IMR-90 (cell line): Measurements from ENCODE around the gene GSTO1. TPM values are rescaled to one million over a fixed set of nuclear protein-coding genes. Genes with fewer than 3 reads are reported as not detected.
A peak's percentile ranks its signal among the peaks of the same experiment; 100 is the strongest.

Experiments
- ATAC-seq: fragments of 200-7000 bp; cut with Tn5 transposase; 2 replicates; pipeline ENCODE4 v1.9.1; 2020; ENCODE audit warnings: low read depth, mild to moderate bottlenecking, moderate library complexity
- BruUV-seq: library from RNA; stranded (reverse); fragments of 400-500 nt; replicated peaks from 2 replicates; lab custom pipeline; 2021; lab: Mats Ljungman, UMichigan
- CTCF ChIA-PET: fragments of 300-600 bp; formaldehyde crosslinking; extraction: SDS; loops from one replicate; lab custom pipeline; 2021; ENCODE audit warnings: antibody characterized with exemption; lab: Yijun Ruan, JAX
- POLR2A ChIA-PET: fragments of 300-600 bp; sonication (Branson Sonifier 250); formaldehyde crosslinking; loops from one replicate; lab custom pipeline; 2022; ENCODE audit warnings: antibody characterized with exemption; ENCODE audit not compliant: unreplicated experiment; lab: Charles Lee
- DNase-seq: peaks from one replicate; pipeline ENCODE4 v3.0.0; 2013
- H2AFZ ChIP-seq: replicated peaks from 2 replicates; pipeline ENCODE3; 2013; ENCODE audit warnings: low read length, mild to moderate bottlenecking; ENCODE audit not compliant: poor library complexity
- H2AK5ac ChIP-seq: 2 replicates; pipeline ENCODE4 v1.6.1; 2013; ENCODE audit warnings: low read depth, low read length, inconsistent platforms
- H2AK9ac ChIP-seq: replicated peaks from 2 replicates; pipeline ENCODE3; 2013; ENCODE audit warnings: mild to moderate bottlenecking, low read depth, low read length, moderate library complexity; ENCODE audit not compliant: poor library complexity
- H2BK120ac ChIP-seq: 2 replicates; pipeline ENCODE4 v1.6.1; 2013; ENCODE audit warnings: low read depth, low read length, inconsistent platforms
- H2BK15ac ChIP-seq: 3 replicates; pipeline ENCODE4 v1.6.1; 2013; ENCODE audit warnings: low read depth, low read length, inconsistent platforms
- H2BK20ac ChIP-seq: 2 replicates; pipeline ENCODE4 v1.6.1; 2013; ENCODE audit warnings: low read depth, mild to moderate bottlenecking, inconsistent platforms, low read length, moderate library complexity
- H2BK5ac ChIP-seq: 2 replicates; pipeline ENCODE4 v1.6.1; 2013; ENCODE audit warnings: mild to moderate bottlenecking, low read depth, low read length, inconsistent platforms; ENCODE audit not compliant: poor library complexity, severe bottlenecking
- H3K14ac ChIP-seq: replicated peaks from 2 replicates; pipeline ENCODE4 v1.6.1; 2013; ENCODE audit warnings: low read depth, low read length, inconsistent platforms
- H3K18ac ChIP-seq: 2 replicates; pipeline ENCODE4 v1.6.1; 2013; ENCODE audit warnings: low read depth, low read length, control low read depth
- H3K23ac ChIP-seq: 2 replicates; pipeline ENCODE4 v1.6.1; 2013; ENCODE audit warnings: low read depth, low read length, inconsistent platforms
- H3K27ac ChIP-seq: 2 replicates; pipeline ENCODE4 v1.5.1; 2013; ENCODE audit warnings: mild to moderate bottlenecking, control low read depth, low read length; ENCODE audit not compliant: insufficient read depth
- H3K27me3 ChIP-seq: 2 replicates; pipeline ENCODE4 v1.6.1; 2013; ENCODE audit warnings: low read length; ENCODE audit not compliant: control insufficient read depth, insufficient read depth
- H3K36me3 ChIP-seq: 2 replicates; pipeline ENCODE4 v1.6.1; 2013; ENCODE audit warnings: low read length, mixed read lengths; ENCODE audit not compliant: control insufficient read depth, insufficient read depth
- H3K4ac ChIP-seq: 2 replicates; pipeline ENCODE4 v1.6.1; 2013; ENCODE audit warnings: low read depth, low read length, inconsistent platforms
- H3K4me1 ChIP-seq: 2 replicates; pipeline ENCODE4 v1.6.1; 2013; ENCODE audit warnings: low read length, mixed read lengths; ENCODE audit not compliant: control insufficient read depth, insufficient read depth
- H3K4me2 ChIP-seq: 2 replicates; pipeline ENCODE4 v1.6.1; 2013; ENCODE audit warnings: low read depth, mild to moderate bottlenecking, control low read depth, low read length, moderate library complexity
- H3K4me3 ChIP-seq: 2 replicates; pipeline ENCODE4 v1.5.1; 2013; ENCODE audit warnings: low read depth, mild to moderate bottlenecking, control low read depth, low read length, moderate library complexity; ENCODE audit not compliant: insufficient read depth
- H3K56ac ChIP-seq: 2 replicates; pipeline ENCODE4 v1.6.1; 2013; ENCODE audit warnings: low read length, inconsistent platforms; ENCODE audit not compliant: insufficient read depth; ENCODE audit errors: extremely low read depth
- H3K79me1 ChIP-seq, 2 experiments: 2 replicates each; pipeline ENCODE4 v1.6.1; 2013; ENCODE audit warnings: low read length in 2 of 2, inconsistent platforms in 1 of 2, low read depth in 1 of 2
- H3K9ac ChIP-seq: 2 replicates; pipeline ENCODE4 v1.6.1; 2013; ENCODE audit warnings: low read depth, low read length, control low read depth
- H3K9me1 ChIP-seq: 2 replicates; pipeline ENCODE4 v1.6.1; 2013; ENCODE audit warnings: low read length, inconsistent platforms; ENCODE audit not compliant: insufficient read depth
- H3K9me3 ChIP-seq: 2 replicates; pipeline ENCODE4 v1.6.1; 2013; ENCODE audit warnings: low read length; ENCODE audit not compliant: control insufficient read depth, insufficient read depth
- H4K20me1 ChIP-seq: 2 replicates; pipeline ENCODE4 v1.6.1; 2013; ENCODE audit warnings: low read length, inconsistent platforms; ENCODE audit not compliant: insufficient read depth
- H4K5ac ChIP-seq: 2 replicates; pipeline ENCODE4 v1.6.1; 2013; ENCODE audit warnings: mild to moderate bottlenecking, low read depth, low read length, control low read depth
- H4K8ac ChIP-seq, 2 experiments: 2 replicates each; pipeline ENCODE4 v1.6.1; 2013; ENCODE audit warnings: low read depth in 2 of 2, low read length in 2 of 2, control low read depth in 1 of 2, inconsistent platforms in 1 of 2
- H4K91ac ChIP-seq: 2 replicates; pipeline ENCODE4 v1.6.1; 2013; ENCODE audit warnings: low read depth, low read length, inconsistent platforms; ENCODE audit not compliant: insufficient read depth
- CTCF ChIP-seq: conservative IDR thresholded peaks from 2 replicates; pipeline ENCODE4 v1.5.1; 2012; ENCODE audit warnings: mild to moderate bottlenecking, low read depth, low read length, improper control_type of control experiment
- FOS ChIP-seq: fragments of 150-350 bp; IDR thresholded peaks from 2 replicates; pipeline ENCODE4 v1.6.1; 2016; ENCODE audit warnings: low read depth, low read length
- MAFK ChIP-seq: IDR thresholded peaks from 2 replicates; pipeline ENCODE4 v1.6.1; 2012; ENCODE audit warnings: low read depth, low read length, improper control_type of control experiment
- POLR2A ChIP-seq: IDR thresholded peaks from 2 replicates; pipeline ENCODE4 v1.6.1; 2012; ENCODE audit warnings: mild to moderate bottlenecking, low read depth, low read length
- RAD21 ChIP-seq: IDR thresholded peaks from 2 replicates; pipeline ENCODE4 v1.6.1; 2012; ENCODE audit warnings: low read length, improper control_type of control experiment
- RCOR1 ChIP-seq: IDR thresholded peaks from 2 replicates; pipeline ENCODE4 v1.6.1; 2012; ENCODE audit warnings: mild to moderate bottlenecking, low read length, improper control_type of control experiment; ENCODE audit not compliant: insufficient replicate concordance
- WGBS, 2 experiments: methylation state at CpG; one replicate each; pipeline versions ENCODE4 v1.1.5 to v1.1.7; 2013; ENCODE audit warnings: missing lambda C conversion rate in 2 of 2; ENCODE audit not compliant: insufficient read length in 1 of 2; ENCODE audit errors: extremely low coverage in 2 of 2; 5-methylcytosine and 5-hydroxymethylcytosine counted together
- dilution Hi-C: fragments of 300-500 bp; cut with HindIII; formaldehyde crosslinking; loops from one replicate; pipeline ENCODE4 v1.14.3; 2018; ENCODE audit warnings: low sequenced_read_pairs; ENCODE audit not compliant: unreplicated experiment
- in situ Hi-C: fragments of 300-500 bp; cut with MboI; formaldehyde crosslinking; loops from 3 replicates; pipeline ENCODE4 v1.14.3; 2019; ENCODE audit warnings: low sequenced_read_pairs, inconsistent platforms, mixed read lengths
- intact Hi-C: fragments of 100-400 bp; cut with micrococcal nuclease; formaldehyde crosslinking; loops from 2 replicates; pipeline ENCODE4 v1.10.0; 2022
- polyA plus RNA-seq, 3 experiments: library from polyadenylated mRNA; depleted of rRNA; stranded (reverse); fragments of >200 nt; gene quantifications; 2 replicates each; pipeline ENCODE4 v1.2.3, GENCODE V29; 2012; ENCODE audit warnings: low replicate concordance in 1 of 3
- total RNA-seq: library from RNA; depleted of rRNA; stranded (reverse); fragments of >200 nt; gene quantifications from 2 replicates; pipeline ENCODE4 v1.2.3, GENCODE V29; 2012

The GSTO1 gene
- total and polyA plus RNA-seq, 2 of the 4 experiments (the other 2 are of a cell fraction), result 186 to 258 TPM

- TF ChIP-seq CTCF, result no peak
Observed at GRCh38 chr10:104259999-104260774, 5.5 kb downstream of the GSTO1 start (continued).

GRCh38 chr10:104260775-104261115 is 6.1 kb downstream of the GSTO1 start:
- Histone ChIP-seq H3K14ac (peak overlapping the region; percentile 83; the same call in 1 of the 2 replicates), H4K5ac (no peak overlapping the region), H2BK15ac (no peak overlapping the region), H4K8ac (peak overlapping the region in 1 of 2 experiments; percentile 6; a peak in 1 of 4 replicates), H3K23ac (peak overlapping the region; percentile 72; the same call in 1 of the 2 replicates), H3K18ac (peak overlapping the region; percentile 70; the same call in 1 of the 2 replicates), H3K9ac (no peak overlapping the region; the same call in 1 of the 2 replicates), H3K4ac (no peak overlapping the region), H3K36me3 (peaks cover 38% of the 10 kb centered on the region), H4K20me1 (peaks cover 52% of the 10 kb centered on the region; the same call in 1 of the 2 replicates), H3K27me3 (no peaks in the 10 kb centered on the region), H3K9me3 (no peaks in the 10 kb centered on the region), H3K56ac (peak overlapping the region; percentile 9; the same call in 1 of the 2 replicates), H2BK20ac (no peak overlapping the region), H3K4me3 (no peak overlapping the region), H2BK120ac (peak overlapping the region; percentile 2; the same call in 1 of the 2 replicates), H3K79me1 (peaks cover 21 to 58% of the 10 kb centered on the region in 2 experiments), H3K9me1 (peaks cover 14% of the 10 kb centered on the region; the same call in 1 of the 2 replicates), H3K4me2 (peak overlapping the region; percentile 59; the same call in 1 of the 2 replicates), H2BK5ac (peak overlapping the region; percentile 70), H3K27ac (no peak overlapping the region), H4K91ac (no peak overlapping the region), H2AK9ac (no peak overlapping the region), H2AK5ac (no peak overlapping the region), H2AFZ (no peak overlapping the region), H3K4me1 (peaks cover 9% of the 10 kb centered on the region)
- in situ Hi-C loops, result no loop called here
- DNase-seq (peak; percentile 81), ATAC-seq (peak; percentile 80)
- no TSS peak for BruUV-seq
- intact Hi-C loops, result no loop called here
- TF ChIP-seq POLR2A, result no peak
- no peak for TF ChIP-seq MAFK
- no peak for TF ChIP-seq CTCF
- TF ChIP-seq RCOR1, result no peak
- no peak for TF ChIP-seq RAD21
- peak; percentile 75 for TF ChIP-seq FOS
- no CpG with 5 or more reads among the region's 3 CpGs for WGBS, 2 experiments
- dilution Hi-C loops, result no loop called here
- CTCF ChIA-PET, result no interaction called here
- POLR2A ChIA-PET, result no interaction called here
